PFSK-1 (cell line): Measurements from ENCODE around the gene RASAL3.

Experiments
- POLR2AphosphoS5 ChIP-seq: IDR thresholded peaks from 2 replicates; pipeline ENCODE4 v1.6.1; 2012; ENCODE audit warnings: low read depth, mild to moderate bottlenecking, control low read depth, low read length, moderate library complexity
- REST ChIP-seq, 2 experiments: IDR thresholded peaks; 2 replicates each; pipeline versions ENCODE4 v1.6.1 to v1.8.0; 2011 to 2012; ENCODE audit warnings: low read depth in 2 of 2, low read length in 2 of 2, control low read depth in 1 of 2, inconsistent platforms in 1 of 2, mild to moderate bottlenecking in 1 of 2, moderate library complexity in 1 of 2; ENCODE audit not compliant: insufficient read depth in 1 of 2
- TAF1 ChIP-seq: IDR thresholded peaks from 2 replicates; pipeline ENCODE4 v1.6.1; 2012; ENCODE audit warnings: low read length, control low read depth, borderline replicate concordance; ENCODE audit not compliant: insufficient read depth

DNA sequence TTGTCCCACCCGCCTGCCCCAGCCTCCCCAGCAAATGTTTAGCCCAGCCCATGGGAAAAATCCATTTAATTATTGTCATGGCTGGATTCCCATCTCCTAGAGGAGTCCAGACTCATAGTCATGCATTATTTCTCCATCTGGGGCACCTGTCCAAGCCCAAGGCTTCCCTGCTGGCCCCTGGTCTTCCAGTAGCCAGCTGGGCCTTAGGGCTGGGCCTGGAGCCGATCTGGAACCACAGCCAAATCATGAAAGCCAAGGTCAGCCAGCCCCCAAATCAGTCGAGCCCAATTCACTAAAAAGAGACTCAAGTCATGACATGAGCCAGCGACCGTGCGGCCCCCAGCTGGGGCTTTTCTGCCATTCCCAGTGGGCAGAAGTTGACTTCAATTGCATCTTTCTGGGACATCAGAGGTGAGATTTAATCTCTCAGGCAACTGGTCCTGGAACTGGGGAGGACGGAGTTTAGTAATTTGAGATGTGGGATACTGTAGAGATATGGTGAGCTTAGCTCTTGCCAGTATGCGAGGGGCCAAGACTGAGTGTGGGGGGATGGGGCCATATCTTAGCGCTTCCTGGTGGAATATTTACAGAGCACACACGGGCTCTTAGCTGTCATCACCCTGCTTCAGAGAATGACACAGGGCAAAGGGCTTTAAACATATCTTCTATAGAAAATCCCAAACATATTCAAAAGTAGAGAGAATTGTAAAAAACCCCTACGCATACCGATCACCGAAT, 24.3 kb upstream of the RASAL3 start:
- TF ChIP-seq POLR2AphosphoS5, result no peak
- no peak for TF ChIP-seq TAF1
- no peak for TF ChIP-seq REST (IDR thresholded peaks at IDR 0.05; ENCODE audit: insufficient read depth in 1 of 2, low read depth in 2 of 2, low read length in 2 of 2)
